ENCODE data around the gene TRAF3IP1.

DNA sequence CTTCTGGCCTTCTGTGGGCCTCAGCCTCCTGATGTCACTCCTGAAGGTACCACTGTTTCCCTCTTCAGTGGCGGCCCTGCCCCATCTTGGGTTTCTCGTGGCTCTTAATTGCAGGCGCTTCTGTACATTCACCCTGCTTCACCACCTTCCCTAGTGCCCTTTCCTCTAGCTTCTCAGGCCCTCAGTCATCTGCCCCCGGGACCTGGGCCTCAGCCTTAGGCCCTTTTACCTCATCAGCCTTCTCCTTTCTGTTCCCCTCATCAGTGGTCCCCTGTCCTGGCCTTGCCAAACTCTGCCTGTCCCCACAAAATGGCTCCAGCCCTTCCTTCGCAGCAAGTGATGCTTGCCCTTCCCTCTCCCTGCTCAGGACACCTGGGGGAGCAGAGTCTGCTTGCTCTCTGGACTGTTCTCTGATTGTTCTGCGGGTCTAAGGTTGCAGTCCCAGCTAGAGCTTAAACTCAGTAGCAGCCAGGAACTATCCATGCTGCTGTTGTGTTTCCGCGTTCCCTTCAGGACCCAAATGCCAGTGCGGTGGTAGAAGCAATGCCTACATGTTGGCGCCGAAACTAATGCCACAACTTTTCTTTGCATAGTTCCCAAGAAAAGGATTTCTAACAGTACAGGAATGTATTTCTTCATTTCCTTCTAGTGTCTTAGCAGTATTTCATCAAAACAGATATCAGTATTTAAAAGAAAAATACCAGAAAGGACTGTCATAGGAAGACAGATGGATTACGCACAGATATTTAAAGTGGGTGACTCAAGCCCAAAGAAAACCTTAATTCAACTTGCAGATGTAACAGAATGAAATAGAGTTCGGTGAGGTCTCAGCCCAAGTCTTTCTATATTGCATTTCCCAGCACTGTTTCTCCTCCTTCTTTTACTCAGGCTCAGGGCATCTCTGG lies 113.9 kb downstream of the TRAF3IP1 start:
- TF ChIP-seq, protein P1, sequence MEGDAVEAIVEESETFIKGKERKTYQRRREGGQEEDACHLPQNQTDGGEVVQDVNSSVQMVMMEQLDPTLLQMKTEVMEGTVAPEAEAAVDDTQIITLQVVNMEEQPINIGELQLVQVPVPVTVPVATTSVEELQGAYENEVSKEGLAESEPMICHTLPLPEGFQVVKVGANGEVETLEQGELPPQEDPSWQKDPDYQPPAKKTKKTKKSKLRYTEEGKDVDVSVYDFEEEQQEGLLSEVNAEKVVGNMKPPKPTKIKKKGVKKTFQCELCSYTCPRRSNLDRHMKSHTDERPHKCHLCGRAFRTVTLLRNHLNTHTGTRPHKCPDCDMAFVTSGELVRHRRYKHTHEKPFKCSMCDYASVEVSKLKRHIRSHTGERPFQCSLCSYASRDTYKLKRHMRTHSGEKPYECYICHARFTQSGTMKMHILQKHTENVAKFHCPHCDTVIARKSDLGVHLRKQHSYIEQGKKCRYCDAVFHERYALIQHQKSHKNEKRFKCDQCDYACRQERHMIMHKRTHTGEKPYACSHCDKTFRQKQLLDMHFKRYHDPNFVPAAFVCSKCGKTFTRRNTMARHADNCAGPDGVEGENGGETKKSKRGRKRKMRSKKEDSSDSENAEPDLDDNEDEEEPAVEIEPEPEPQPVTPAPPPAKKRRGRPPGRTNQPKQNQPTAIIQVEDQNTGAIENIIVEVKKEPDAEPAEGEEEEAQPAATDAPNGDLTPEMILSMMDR (IDR thresholded peaks at IDR 0.05), result no peak
- no peak for TF ChIP-seq ZFX (IDR thresholded peaks at IDR 0.05; ENCODE audit: borderline replicate concordance)
